T follicular helper cell (primary cell): ENCODE data around the gene IFNAR2.
A peak's percentile ranks its signal among the peaks of the same experiment; 100 is the strongest.
"Not testable (repeated sequence)": the region's sequence is repeated elsewhere in the genome, so short reads cannot be mapped to it uniquely, and the experiment has no call there.

Experiments used
- DNase-seq: peaks from one replicate; pipeline ENCODE4 v3.0.0-alpha.2; 2020; ENCODE audit warnings: low read depth

The IFNAR2 gene

GRCh38 chr21:33214056-33214455 lies 15.7 kb upstream of the IFNAR2 start:
- DNase-seq = no peak

- DNase-seq = no peak
Observed at GRCh38 chr21:33217138-33217520, 12.6 kb upstream of the IFNAR2 start.

- no peak for DNase-seq
Observed at GRCh38 chr21:33219300-33219699, 10.4 kb upstream of the IFNAR2 start.

GRCh38 chr21:33219954-33220353 lies 9.8 kb upstream of the IFNAR2 start:
- DNase-seq = no peak

GRCh38 chr21:33225376-33225775 lies 4.4 kb upstream of the IFNAR2 start:
- DNase-seq = not testable (repeated sequence)

GRCh38 chr21:33228455-33228854 lies 1.3 kb upstream of the IFNAR2 start:
- DNase-seq = no peak

- no peak for DNase-seq
Observed at GRCh38 chr21:33229099-33229783, 497 bp upstream of the IFNAR2 start.

- DNase-seq = peak; percentile 24
Observed at GRCh38 chr21:33230545-33231324, 997 bp downstream of the IFNAR2 start.

GRCh38 chr21:33231526-33231925 lies 1.8 kb downstream of the IFNAR2 start:
- DNase-seq = no peak

GRCh38 chr21:33232291-33233034 lies 2.7 kb downstream of the IFNAR2 start:
- DNase-seq = no peak

- DNase-seq = no peak
Observed at GRCh38 chr21:33234635-33235520, 5.1 kb downstream of the IFNAR2 start.

GRCh38 chr21:33236013-33236686 lies 6.4 kb downstream of the IFNAR2 start:
- no peak for DNase-seq

GRCh38 chr21:33236766-33237165 lies 7.0 kb downstream of the IFNAR2 start:
- DNase-seq = no peak

- DNase-seq = no peak
Observed at GRCh38 chr21:33237486-33237885, 7.7 kb downstream of the IFNAR2 start.

- no peak for DNase-seq
Observed at GRCh38 chr21:33238146-33238545, 8.4 kb downstream of the IFNAR2 start.

GRCh38 chr21:33238565-33239255 lies 9.0 kb downstream of the IFNAR2 start:
- DNase-seq = no peak

GRCh38 chr21:33239559-33240127 lies 9.9 kb downstream of the IFNAR2 start:
- DNase-seq = not testable (repeated sequence)

- no peak for DNase-seq
Observed at GRCh38 chr21:33240404-33240803, 10.7 kb downstream of the IFNAR2 start.

- DNase-seq = no peak
Observed at GRCh38 chr21:33241846-33242245, 12.1 kb downstream of the IFNAR2 start.

GRCh38 chr21:33242846-33243245 lies 13.1 kb downstream of the IFNAR2 start:
- not testable (repeated sequence) for DNase-seq
